Measurements from ENCODE around the gene TTLL5.

- no peak for TF ChIP-seq POLR2A (IDR thresholded peaks at IDR 0.05)
- no peak for TF ChIP-seq CTCF (IDR thresholded peaks at IDR 0.05)
These were observed 280.0 kb downstream of the TTLL5 start for GRCh38 chr14:75941030-75941429.
